HEK293 (cell line): ENCODE measurements around the gene SLC9C1.

Experiments
- CTCF ChIA-PET: fragments of 350-600 bp; formaldehyde crosslinking; extraction: SDS; loops from one replicate; lab custom pipeline; 2021; ENCODE audit warnings: antibody characterized with exemption; lab: Yijun Ruan, JAX
- POLR2A ChIA-PET: fragments of 300-600 bp; formaldehyde crosslinking; extraction: SDS; loops from one replicate; lab custom pipeline; 2020; ENCODE audit warnings: antibody characterized with exemption, inconsistent platforms; lab: Yijun Ruan, JAX
- H3K27ac ChIP-seq: fragments of 200-500 bp; sonication (Bioruptor generic); 2 replicates; pipeline ENCODE4 v1.5.1; 2014; ENCODE audit warnings: low read depth, low read length, control low read depth, inconsistent platforms; ENCODE audit errors: extremely low read depth
- H3K36me3 ChIP-seq, 2 experiments: fragments of 200-500 bp in 1 of 2; sonication (Bioruptor generic) in 1 of 2; 1 replicate in 1 of 2; 2 replicates in 1 of 2; pipeline ENCODE4 v1.5.1; 2014 to 2017; ENCODE audit warnings: inconsistent platforms in 2 of 2, low read length in 2 of 2; ENCODE audit not compliant: control insufficient read depth in 2 of 2, insufficient read depth in 1 of 2
- H3K4me1 ChIP-seq: fragments of 200-500 bp; sonication (Bioruptor generic); 2 replicates; pipeline ENCODE4 v1.5.1; 2014; ENCODE audit warnings: mild to moderate bottlenecking, low read length, inconsistent platforms; ENCODE audit not compliant: control insufficient read depth, insufficient read depth
- H3K4me3 ChIP-seq: 2 replicates; pipeline ENCODE4 v1.5.1; 2011; ENCODE audit warnings: low read depth, mild to moderate bottlenecking, control low read depth, low read length, moderate library complexity
- H3K9me3 ChIP-seq: fragments of 200-500 bp; sonication (Bioruptor generic); 2 replicates; pipeline ENCODE4 v1.5.1; 2014; ENCODE audit warnings: low read depth, low read length, inconsistent platforms; ENCODE audit not compliant: control insufficient read depth, insufficient read depth
- PRDM2 ChIP-seq: fragments of 450-650 bp; formaldehyde crosslinking; IDR thresholded peaks from 2 replicates; pipeline ENCODE4 v1.5.1; 2016; ENCODE audit warnings: missing biosample characterization, missing genetic modification characterization, borderline replicate concordance
- SCRT2 ChIP-seq: fragments of 450-650 bp; formaldehyde crosslinking; IDR thresholded peaks from 2 replicates; pipeline ENCODE4 v1.5.1; 2016; ENCODE audit warnings: missing biosample characterization, missing genetic modification characterization
- ZNF148 ChIP-seq: fragments of 450-650 bp; formaldehyde crosslinking; IDR thresholded peaks from 2 replicates; pipeline ENCODE4 v1.5.0; 2017; ENCODE audit warnings: missing biosample characterization, missing genetic modification characterization, borderline replicate concordance
- ZNF23 ChIP-seq: fragments of 450-650 bp; formaldehyde crosslinking; IDR thresholded peaks from 2 replicates; pipeline ENCODE4 v1.5.1; 2016; ENCODE audit warnings: missing biosample characterization, missing genetic modification characterization, borderline replicate concordance
- ZNF266 ChIP-seq: fragments of 450-650 bp; formaldehyde crosslinking; IDR thresholded peaks from 2 replicates; pipeline ENCODE4 v1.5.1; 2016; ENCODE audit warnings: missing biosample characterization, missing genetic modification characterization, low read depth
- ZNF302 ChIP-seq: fragments of 450-650 bp; formaldehyde crosslinking; IDR thresholded peaks from 2 replicates; pipeline ENCODE4 v1.5.1; 2016; ENCODE audit warnings: missing biosample characterization, missing genetic modification characterization, low read depth
- ZNF423 ChIP-seq: fragments of 450-650 bp; formaldehyde crosslinking; IDR thresholded peaks from 2 replicates; pipeline ENCODE4 v1.5.1; 2016; ENCODE audit warnings: missing biosample characterization, missing genetic modification characterization
- ZNF473 ChIP-seq: fragments of 450-650 bp; formaldehyde crosslinking; IDR thresholded peaks from 2 replicates; pipeline ENCODE4 v1.5.1; 2017; ENCODE audit warnings: missing biosample characterization, missing genetic modification characterization
- ZNF48 ChIP-seq: fragments of 450-650 bp; formaldehyde crosslinking; IDR thresholded peaks from 2 replicates; pipeline ENCODE4 v1.5.1; 2016; ENCODE audit warnings: missing biosample characterization, missing genetic modification characterization
- ZNF488 ChIP-seq: fragments of 450-650 bp; formaldehyde crosslinking; IDR thresholded peaks from 2 replicates; pipeline ENCODE4 v1.5.1; 2016; ENCODE audit warnings: missing biosample characterization, missing genetic modification characterization
- ZNF501 ChIP-seq: fragments of 450-650 bp; formaldehyde crosslinking; IDR thresholded peaks from 2 replicates; pipeline ENCODE4 v1.5.1; 2016; ENCODE audit warnings: missing biosample characterization, missing genetic modification characterization
- ZNF555 ChIP-seq: fragments of 450-650 bp; formaldehyde crosslinking; conservative IDR thresholded peaks from 2 replicates; pipeline ENCODE4 v1.5.1; 2017; ENCODE audit warnings: missing biosample characterization, mild to moderate bottlenecking, missing genetic modification characterization, inconsistent platforms
- ZNF596 ChIP-seq: fragments of 450-650 bp; IDR thresholded peaks from 2 replicates; pipeline ENCODE4 v1.5.0; 2018; ENCODE audit warnings: missing biosample characterization, mild to moderate bottlenecking, missing genetic modification characterization, moderate library complexity
- ZNF600 ChIP-seq: fragments of 450-650 bp; formaldehyde crosslinking; IDR thresholded peaks from 2 replicates; pipeline ENCODE4 v1.5.1; 2016; ENCODE audit warnings: missing biosample characterization, missing genetic modification characterization
- ZNF670 ChIP-seq: fragments of 450-650 bp; formaldehyde crosslinking; IDR thresholded peaks from 2 replicates; pipeline ENCODE4 v1.5.1; 2016; ENCODE audit warnings: missing biosample characterization, missing genetic modification characterization, low read depth
- ZNF707 ChIP-seq: fragments of 450-650 bp; formaldehyde crosslinking; IDR thresholded peaks from 2 replicates; pipeline ENCODE4 v1.5.1; 2016; ENCODE audit warnings: missing biosample characterization, missing genetic modification characterization
- ZNF785 ChIP-seq: fragments of 450-650 bp; formaldehyde crosslinking; IDR thresholded peaks from 2 replicates; pipeline ENCODE4 v1.5.1; 2016; ENCODE audit warnings: missing biosample characterization, missing genetic modification characterization
- ZNF792 ChIP-seq: fragments of 450-650 bp; formaldehyde crosslinking; IDR thresholded peaks from 2 replicates; pipeline ENCODE4 v1.5.1; 2016; ENCODE audit warnings: missing biosample characterization, missing genetic modification characterization
- ZSCAN18 ChIP-seq: fragments of 450-650 bp; formaldehyde crosslinking; IDR thresholded peaks from 2 replicates; pipeline ENCODE4 v1.5.1; 2016; ENCODE audit warnings: missing biosample characterization, missing genetic modification characterization
- ZXDB ChIP-seq: fragments of 450-650 bp; formaldehyde crosslinking; IDR thresholded peaks from 2 replicates; pipeline ENCODE4 v1.5.1; 2016; ENCODE audit warnings: missing biosample characterization, missing genetic modification characterization

The SLC9C1 gene

GRCh38 chr3:112124907-112125607 is 169.0 kb downstream of the SLC9C1 start:
- Histone ChIP-seq H3K36me3 (peaks cover 0 to 18% of the 10 kb centered on the region in 2 experiments; a peak in 1 of 3 replicates), H3K4me1 (0 out of 2 replicates have a peak, but pooled peaks cover 6% of the 10 kb centered on the region), H3K27ac (no peak overlapping the region), H3K4me3 (no peak overlapping the region), H3K9me3 (no peaks in the 10 kb centered on the region)
- CTCF ChIA-PET: interaction anchor here (1.0 to 1.9 kb wide), 3 partner anchors 11 to 14 kb away, joined by 3 to 6 read pairs (median 4); no protein-coding TSS in a partner anchor
- POLR2A ChIA-PET: interaction anchor here (1.0 kb wide), 1 partner anchor 13 kb away, joined by 3 read pairs; no protein-coding TSS in a partner anchor
- TF ChIP-seq ZNF302 (tag by site-specific recombination) (no peak), ZNF596 (tag by site-specific recombination) (no peak), ZNF48 (no peak), ZNF23 (tag by site-specific recombination) (no peak), ZNF792 (no peak), ZNF488 (tag by site-specific recombination) (no peak), ZNF670 (tag by site-specific recombination) (no peak), ZXDB (tag by site-specific recombination) (no peak), ZNF473 (no peak), ZNF555 (no peak), ZNF423 (no peak), SCRT2 (tag by site-specific recombination) (no peak), ZNF501 (tag by site-specific recombination) (no peak), ZNF148 (no peak), ZNF707 (tag by site-specific recombination) (no peak), ZNF785 (tag by site-specific recombination) (no peak), ZNF600 (tag by site-specific recombination) (no peak), ZSCAN18 (no peak), ZNF266 (tag by site-specific recombination) (no peak), PRDM2 (tag by site-specific recombination) (no peak)
